ENCODE measurements around the gene STARD3. TPM values are rescaled to one million over a fixed set of nuclear protein-coding genes. Genes with fewer than 3 reads are reported as not detected.
A peak's percentile ranks its signal among the peaks of the same experiment; 100 is the strongest.

The STARD3 gene
- total and polyA plus RNA-seq, 2 of the 13 experiments (the other 11 are each of a cell fraction or from before 2014, with no cell fraction given): 34.6 to 100 TPM

DNA sequence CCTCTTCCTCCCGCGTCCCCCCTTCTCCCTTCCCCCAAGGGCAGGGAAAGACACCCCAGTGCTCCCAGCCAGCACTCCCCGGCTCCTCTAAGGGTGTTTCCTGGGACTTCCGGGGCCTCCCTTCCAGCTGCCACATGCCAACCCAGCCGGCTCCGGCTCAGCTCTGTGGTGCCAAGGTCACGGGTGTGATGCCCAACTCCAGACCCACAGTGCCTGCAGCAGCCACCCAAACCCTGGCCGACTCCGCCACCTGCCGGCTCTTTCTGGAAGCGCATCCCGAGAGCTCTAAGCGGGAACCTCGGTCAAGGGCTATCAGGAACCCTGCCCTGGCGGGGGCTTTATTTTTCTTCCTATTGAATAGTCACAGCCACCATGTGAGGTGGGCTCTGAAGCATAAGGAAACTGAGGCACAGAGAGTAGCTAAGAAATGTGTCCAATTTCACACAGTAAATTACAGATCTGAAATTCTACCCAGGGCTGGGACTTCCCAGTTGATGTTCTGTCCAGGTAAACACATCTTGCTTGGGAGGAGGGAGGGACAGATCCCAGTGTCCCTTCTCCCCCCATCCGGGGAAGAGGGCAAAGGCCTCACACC, 13.5 kb upstream of the STARD3 start (continued):
- TF ChIP-seq, protein P1, sequence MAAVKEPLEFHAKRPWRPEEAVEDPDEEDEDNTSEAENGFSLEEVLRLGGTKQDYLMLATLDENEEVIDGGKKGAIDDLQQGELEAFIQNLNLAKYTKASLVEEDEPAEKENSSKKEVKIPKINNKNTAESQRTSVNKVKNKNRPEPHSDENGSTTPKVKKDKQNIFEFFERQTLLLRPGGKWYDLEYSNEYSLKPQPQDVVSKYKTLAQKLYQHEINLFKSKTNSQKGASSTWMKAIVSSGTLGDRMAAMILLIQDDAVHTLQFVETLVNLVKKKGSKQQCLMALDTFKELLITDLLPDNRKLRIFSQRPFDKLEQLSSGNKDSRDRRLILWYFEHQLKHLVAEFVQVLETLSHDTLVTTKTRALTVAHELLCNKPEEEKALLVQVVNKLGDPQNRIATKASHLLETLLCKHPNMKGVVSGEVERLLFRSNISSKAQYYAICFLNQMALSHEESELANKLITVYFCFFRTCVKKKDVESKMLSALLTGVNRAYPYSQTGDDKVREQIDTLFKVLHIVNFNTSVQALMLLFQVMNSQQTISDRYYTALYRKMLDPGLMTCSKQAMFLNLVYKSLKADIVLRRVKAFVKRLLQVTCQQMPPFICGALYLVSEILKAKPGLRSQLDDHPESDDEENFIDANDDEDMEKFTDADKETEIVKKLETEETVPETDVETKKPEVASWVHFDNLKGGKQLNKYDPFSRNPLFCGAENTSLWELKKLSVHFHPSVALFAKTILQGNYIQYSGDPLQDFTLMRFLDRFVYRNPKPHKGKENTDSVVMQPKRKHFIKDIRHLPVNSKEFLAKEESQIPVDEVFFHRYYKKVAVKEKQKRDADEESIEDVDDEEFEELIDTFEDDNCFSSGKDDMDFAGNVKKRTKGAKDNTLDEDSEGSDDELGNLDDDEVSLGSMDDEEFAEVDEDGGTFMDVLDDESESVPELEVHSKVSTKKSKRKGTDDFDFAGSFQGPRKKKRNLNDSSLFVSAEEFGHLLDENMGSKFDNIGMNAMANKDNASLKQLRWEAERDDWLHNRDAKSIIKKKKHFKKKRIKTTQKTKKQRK (IDR thresholded peaks at IDR 0.05; ENCODE audit: low read length): no peak
- TF ChIP-seq RFX5 (IDR thresholded peaks at IDR 0.05; ENCODE audit: low read depth, low read length) (no peak), ZNF616 (CRISPR knock-in tag; IDR thresholded peaks at IDR 0.05; ENCODE audit: low read depth) (0 out of 2 replicates have a peak, but pooled peaks have one; percentile 5), GABPB1 (CRISPR knock-in tag; IDR thresholded peaks at IDR 0.05) (peak; percentile 32; the same call in 1 of the 2 replicates), ZNF530 (CRISPR knock-in tag; IDR thresholded peaks at IDR 0.05; ENCODE audit: low read depth) (no peak), U2AF2 (IDR thresholded peaks at IDR 0.05; ENCODE audit: low read depth, low read length) (no peak), ZNF788 (CRISPR knock-in tag; IDR thresholded peaks at IDR 0.05; ENCODE audit: borderline replicate concordance) (peak; percentile 39; the same call in 1 of the 2 replicates), NFE2 (CRISPR knock-in tag; IDR thresholded peaks at IDR 0.05) (no peak), ZNF644 (CRISPR knock-in tag; IDR thresholded peaks at IDR 0.05; ENCODE audit: low read depth) (no peak), ZBTB7B (CRISPR knock-in tag; IDR thresholded peaks at IDR 0.05) (0 out of 2 replicates have a peak, but pooled peaks have one; percentile 32), HNF4A (CRISPR knock-in tag; IDR thresholded peaks at IDR 0.05) (no peak), ZZZ3 (CRISPR knock-in tag; IDR thresholded peaks at IDR 0.05; ENCODE audit: borderline replicate concordance) (peak; percentile 40; the same call in 1 of the 2 replicates), ZNF550 (CRISPR knock-in tag; IDR thresholded peaks at IDR 0.05; ENCODE audit: borderline replicate concordance) (no peak), ZNF510 (CRISPR knock-in tag; IDR thresholded peaks at IDR 0.05; ENCODE audit: low read depth) (no peak), XRCC5 (optimal IDR thresholded peaks at IDR 0.05; ENCODE audit: low read length) (peak; percentile 94), ZSCAN9 (CRISPR knock-in tag; IDR thresholded peaks at IDR 0.05; ENCODE audit: borderline replicate concordance) (no peak), ZNF552 (CRISPR knock-in tag; IDR thresholded peaks at IDR 0.05; ENCODE audit: borderline replicate concordance) (no peak), ZNF501 (CRISPR knock-in tag; IDR thresholded peaks at IDR 0.05) (peak; percentile 55; the same call in 1 of the 2 replicates), ARNT (IDR thresholded peaks at IDR 0.05) (no peak), ZNF383 (CRISPR knock-in tag; IDR thresholded peaks at IDR 0.05; ENCODE audit: borderline replicate concordance) (no peak)
- TF ChIP-seq, protein P2, sequence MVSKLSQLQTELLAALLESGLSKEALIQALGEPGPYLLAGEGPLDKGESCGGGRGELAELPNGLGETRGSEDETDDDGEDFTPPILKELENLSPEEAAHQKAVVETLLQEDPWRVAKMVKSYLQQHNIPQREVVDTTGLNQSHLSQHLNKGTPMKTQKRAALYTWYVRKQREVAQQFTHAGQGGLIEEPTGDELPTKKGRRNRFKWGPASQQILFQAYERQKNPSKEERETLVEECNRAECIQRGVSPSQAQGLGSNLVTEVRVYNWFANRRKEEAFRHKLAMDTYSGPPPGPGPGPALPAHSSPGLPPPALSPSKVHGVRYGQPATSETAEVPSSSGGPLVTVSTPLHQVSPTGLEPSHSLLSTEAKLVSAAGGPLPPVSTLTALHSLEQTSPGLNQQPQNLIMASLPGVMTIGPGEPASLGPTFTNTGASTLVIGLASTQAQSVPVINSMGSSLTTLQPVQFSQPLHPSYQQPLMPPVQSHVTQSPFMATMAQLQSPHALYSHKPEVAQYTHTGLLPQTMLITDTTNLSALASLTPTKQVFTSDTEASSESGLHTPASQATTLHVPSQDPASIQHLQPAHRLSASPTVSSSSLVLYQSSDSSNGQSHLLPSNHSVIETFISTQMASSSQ (IDR thresholded peaks at IDR 0.05; ENCODE audit: low read depth): no peak
- TF ChIP-seq, protein P2 (CRISPR knock-in tag; IDR thresholded peaks at IDR 0.05; ENCODE audit: borderline replicate concordance): 0 out of 2 replicates have a peak, but pooled peaks have one; percentile 37
- TF ChIP-seq, protein P3, sequence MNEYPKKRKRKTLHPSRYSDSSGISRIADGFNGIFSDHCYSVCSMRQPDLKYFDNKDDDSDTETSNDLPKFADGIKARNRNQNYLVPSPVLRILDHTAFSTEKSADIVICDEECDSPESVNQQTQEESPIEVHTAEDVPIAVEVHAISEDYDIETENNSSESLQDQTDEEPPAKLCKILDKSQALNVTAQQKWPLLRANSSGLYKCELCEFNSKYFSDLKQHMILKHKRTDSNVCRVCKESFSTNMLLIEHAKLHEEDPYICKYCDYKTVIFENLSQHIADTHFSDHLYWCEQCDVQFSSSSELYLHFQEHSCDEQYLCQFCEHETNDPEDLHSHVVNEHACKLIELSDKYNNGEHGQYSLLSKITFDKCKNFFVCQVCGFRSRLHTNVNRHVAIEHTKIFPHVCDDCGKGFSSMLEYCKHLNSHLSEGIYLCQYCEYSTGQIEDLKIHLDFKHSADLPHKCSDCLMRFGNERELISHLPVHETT (CRISPR knock-in tag; conservative IDR thresholded peaks at IDR 0.05): no peak

All from HepG2 (cell line).